KOPT-K1 (cell line): ENCODE data around the gene DGKE.

Source experiments
- H3K27ac ChIP-seq: fragments of 200-600 bp; sonication (generic); 2 replicates; pipeline ENCODE4 v1.5.1; 2016; ENCODE audit warnings: antibody characterized with exemption, mild to moderate bottlenecking, low read depth, low read length; ENCODE audit not compliant: poor library complexity, severe bottlenecking
- H3K36me3 ChIP-seq: fragments of 200-600 bp; sonication (generic); 2 replicates; pipeline ENCODE4 v1.5.1; 2017; ENCODE audit warnings: antibody characterized with exemption, mild to moderate bottlenecking, low read length, moderate library complexity; ENCODE audit not compliant: insufficient read depth
- H3K9me3 ChIP-seq: fragments of 200-600 bp; sonication (generic); 2 replicates; pipeline ENCODE4 v1.5.1; 2017; ENCODE audit warnings: antibody characterized with exemption, low read length, mild to moderate bottlenecking; ENCODE audit not compliant: insufficient read depth, poor library complexity, severe bottlenecking

Gene DGKE

GRCh38 chr17:56886288-56886731 lies 52.4 kb downstream of the DGKE start:
- Histone ChIP-seq H3K27ac (no peak overlapping the region), H3K9me3 (peaks cover 33% of the 10 kb centered on the region), H3K36me3 (peaks cover 72% of the 10 kb centered on the region)

DNA sequence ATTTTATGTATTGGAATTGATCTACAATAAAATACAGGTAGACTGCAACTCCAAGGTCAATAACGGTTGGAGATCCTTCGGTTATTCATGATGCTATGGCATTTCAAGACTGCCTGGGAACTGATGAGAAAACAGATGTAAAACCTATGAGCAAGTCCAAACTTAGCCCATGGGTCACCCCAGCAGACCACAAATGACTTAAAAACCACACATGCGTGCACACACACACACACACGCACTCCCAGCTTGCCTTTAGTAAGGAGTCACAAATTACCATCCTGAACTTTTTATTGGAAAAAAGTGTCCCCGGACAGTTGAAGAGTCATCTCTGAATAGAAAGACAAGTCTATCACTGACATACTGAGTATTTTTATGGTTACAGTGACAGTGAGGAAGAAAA lies 53.2 kb downstream of the DGKE start:
- Histone ChIP-seq H3K36me3 (peaks cover 80% of the 10 kb centered on the region), H3K27ac (no peak overlapping the region), H3K9me3 (peaks cover 33% of the 10 kb centered on the region)

GRCh38 chr17:56887552-56888467 lies 53.9 kb downstream of the DGKE start:
- peaks cover 87% of the 10 kb centered on the region for H3K36me3 ChIP-seq
- H3K27ac ChIP-seq = no peak overlapping the region
- H3K9me3 ChIP-seq = peaks cover 33% of the 10 kb centered on the region

- peaks cover 33% of the 10 kb centered on the region for H3K9me3 ChIP-seq
- no peak overlapping the region for H3K27ac ChIP-seq
- H3K36me3 ChIP-seq = peaks cover 100% of the 10 kb centered on the region
Observed at GRCh38 chr17:56890390-56890789, 56.4 kb downstream of the DGKE start.

DNA sequence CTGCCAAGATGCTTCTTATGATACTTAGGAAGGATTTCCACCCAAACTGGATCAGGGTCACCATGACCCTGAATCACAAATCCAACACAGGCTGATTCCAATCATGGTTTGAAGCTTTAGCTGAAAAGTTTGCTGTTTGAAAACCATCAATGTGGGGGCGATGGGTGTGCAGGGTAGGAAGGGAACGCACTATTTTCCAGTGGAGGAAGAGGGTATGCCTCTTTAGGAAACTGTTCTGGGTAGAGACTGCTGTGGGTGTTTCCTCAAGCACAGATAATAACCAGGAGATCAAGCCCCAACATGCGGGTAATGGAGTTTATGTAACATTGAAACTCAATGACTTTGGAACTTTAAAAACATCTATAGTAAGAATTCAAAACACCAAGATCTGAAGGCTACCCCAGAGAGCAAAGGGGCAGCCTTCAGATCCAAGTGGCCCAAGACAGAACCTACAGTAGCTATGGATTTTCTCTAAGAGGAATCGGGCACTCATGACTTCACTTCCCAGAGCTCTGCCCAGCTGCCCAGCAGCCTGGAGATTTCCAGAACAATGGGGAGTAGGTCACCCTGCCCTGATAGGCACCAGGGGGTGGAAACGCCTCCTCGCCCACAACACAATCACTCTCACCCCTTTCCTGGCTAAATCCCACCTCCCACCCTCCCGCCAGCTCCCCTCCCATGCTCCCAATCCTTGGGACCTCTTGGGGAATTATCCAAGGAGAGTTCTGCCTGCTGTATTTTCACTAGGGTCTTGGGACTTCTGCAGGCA lies 57.1 kb downstream of the DGKE start:
- Histone ChIP-seq H3K9me3 (peaks cover 33% of the 10 kb centered on the region), H3K27ac (no peak overlapping the region), H3K36me3 (peaks cover 100% of the 10 kb centered on the region)

DNA sequence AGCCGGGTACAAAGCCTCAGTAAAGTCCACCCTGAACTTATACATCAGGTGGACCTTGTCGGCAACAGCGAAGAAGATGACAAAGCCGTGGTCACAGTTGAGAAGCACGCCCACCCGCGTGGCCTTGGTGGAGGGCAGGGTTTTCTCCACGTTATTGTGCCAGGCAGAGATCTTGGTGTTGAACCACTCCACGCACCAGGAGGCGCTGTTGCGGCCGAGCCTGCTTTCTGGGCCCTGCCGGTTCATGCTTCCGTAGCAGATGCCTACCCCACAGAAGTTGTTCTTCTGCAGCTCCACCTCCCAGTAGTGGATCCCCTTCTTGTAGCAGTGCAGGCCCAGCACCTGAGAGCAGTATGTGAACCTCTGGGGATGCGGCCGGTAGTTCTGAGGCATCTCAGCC lies 57.8 kb downstream of the DGKE start:
- no peak overlapping the region for H3K27ac ChIP-seq
- peaks cover 100% of the 10 kb centered on the region for H3K36me3 ChIP-seq
- H3K9me3 ChIP-seq = peaks cover 33% of the 10 kb centered on the region

GRCh38 chr17:56892333-56892732 lies 58.4 kb downstream of the DGKE start:
- Histone ChIP-seq H3K27ac (no peak overlapping the region), H3K9me3 (peaks cover 33% of the 10 kb centered on the region), H3K36me3 (peaks cover 100% of the 10 kb centered on the region)

GRCh38 chr17:56893503-56893902 lies 59.6 kb downstream of the DGKE start:
- Histone ChIP-seq H3K36me3 (peaks cover 100% of the 10 kb centered on the region), H3K27ac (no peak overlapping the region), H3K9me3 (peaks cover 23% of the 10 kb centered on the region)

GRCh38 chr17:56894859-56895455 lies 61.0 kb downstream of the DGKE start:
- Histone ChIP-seq H3K27ac (no peak overlapping the region), H3K36me3 (peaks cover 100% of the 10 kb centered on the region), H3K9me3 (peaks cover 8% of the 10 kb centered on the region)

- no peak overlapping the region for H3K27ac ChIP-seq
- peaks cover 100% of the 10 kb centered on the region for H3K36me3 ChIP-seq
- H3K9me3 ChIP-seq = no peaks in the 10 kb centered on the region
Observed at GRCh38 chr17:56896217-56896967, 62.4 kb downstream of the DGKE start.

DNA sequence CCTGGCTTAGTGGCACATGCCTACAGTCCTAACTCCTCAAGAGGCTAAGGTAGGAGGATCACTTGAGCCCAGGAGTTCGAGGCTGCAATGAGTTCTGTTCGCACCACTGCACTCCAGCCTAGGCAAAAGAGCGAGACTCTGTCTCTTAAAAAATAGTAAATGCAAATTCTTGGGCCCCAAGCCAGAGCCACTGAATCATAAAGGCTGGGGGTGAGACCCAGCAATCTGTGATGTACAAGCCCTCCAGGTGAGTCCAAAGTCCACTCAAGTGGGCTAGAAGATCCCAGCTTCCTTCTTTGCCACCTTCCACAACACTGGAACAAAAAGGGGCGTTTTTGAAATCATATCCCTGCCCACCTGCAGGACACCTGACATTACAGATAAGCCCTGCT lies 63.0 kb downstream of the DGKE start:
- peaks cover 100% of the 10 kb centered on the region for H3K36me3 ChIP-seq
- H3K27ac ChIP-seq = no peak overlapping the region
- H3K9me3 ChIP-seq = no peaks in the 10 kb centered on the region

DNA sequence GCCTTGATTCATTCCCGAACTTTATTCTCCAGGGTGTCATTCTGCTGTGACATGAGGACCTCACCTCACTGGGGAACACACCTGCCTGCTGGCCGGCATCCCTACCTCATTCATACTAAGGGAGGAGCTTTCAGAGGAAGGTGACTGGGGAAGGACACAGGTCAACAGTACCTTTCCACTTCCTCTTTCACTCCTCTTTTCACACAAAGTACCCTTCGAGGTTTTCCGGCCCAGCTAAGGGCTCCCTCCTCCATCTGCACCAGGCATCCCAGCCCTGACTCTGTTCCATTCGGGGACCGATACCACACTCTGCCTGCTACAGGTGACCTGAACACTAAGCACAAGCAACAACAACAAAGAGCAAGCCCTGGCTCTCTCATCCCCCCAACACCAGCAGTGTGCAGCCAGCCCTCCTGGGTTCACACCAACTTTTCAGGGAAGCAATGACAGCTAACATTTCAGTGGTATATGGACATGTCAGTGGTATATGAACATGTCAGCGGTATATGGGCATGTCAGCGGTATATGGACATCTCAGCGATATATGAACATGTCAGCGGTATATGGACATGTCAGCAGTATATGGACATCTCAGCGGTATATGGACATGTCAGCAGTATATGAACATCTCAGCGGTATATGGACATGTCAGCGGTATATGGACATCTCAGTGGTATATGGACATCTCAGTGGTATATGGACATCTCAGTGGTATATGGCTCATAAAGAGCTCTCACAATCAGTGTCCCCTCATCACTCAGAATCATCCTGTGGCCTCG lies 63.9 kb downstream of the DGKE start:
- H3K27ac ChIP-seq = no peak overlapping the region
- no peaks in the 10 kb centered on the region for H3K9me3 ChIP-seq
- H3K36me3 ChIP-seq = peaks cover 100% of the 10 kb centered on the region

- peaks cover 100% of the 10 kb centered on the region for H3K36me3 ChIP-seq
Observed at GRCh38 chr17:56898874-56899273, 64.9 kb downstream of the DGKE start.

DNA sequence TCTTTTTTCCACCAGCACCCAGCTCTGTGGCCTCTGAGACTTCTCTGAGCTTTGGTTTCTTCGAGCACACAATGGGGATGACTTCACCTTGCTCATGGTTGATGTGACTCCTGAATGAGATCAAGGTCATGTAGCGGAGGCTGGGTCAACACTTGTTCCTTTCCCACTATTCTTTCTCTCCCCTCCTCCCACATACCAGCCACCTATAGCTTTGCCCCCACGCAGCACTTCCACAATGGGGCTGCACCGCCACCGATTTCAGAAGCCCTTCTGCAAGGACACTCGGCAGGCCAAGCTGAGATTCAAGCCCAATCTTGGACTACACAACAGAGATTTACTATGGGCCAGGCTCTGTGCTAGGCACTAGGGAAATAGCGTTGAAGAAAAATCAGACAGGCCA lies 65.5 kb downstream of the DGKE start:
- H3K36me3 ChIP-seq = peaks cover 100% of the 10 kb centered on the region
- H3K9me3 ChIP-seq = no peaks in the 10 kb centered on the region
- H3K27ac ChIP-seq = no peak overlapping the region

More at GRCh38 chr17:56898874-56899273, 64.9 kb downstream of the DGKE start:
- no peak overlapping the region for H3K27ac ChIP-seq
- no peaks in the 10 kb centered on the region for H3K9me3 ChIP-seq
